Aorta (tissue), 5 donors: ENCODE measurements around the gene RASAL3. TPM values are rescaled to one million over a fixed set of nuclear protein-coding genes. Genes with fewer than 3 reads are reported as not detected.

Source experiments
- ATAC-seq: fragments of 200-7000 bp; cut with Tn5 transposase; one replicate; pipeline ENCODE4 v1.9.1; 2022; ENCODE audit warnings: moderate library complexity; ENCODE audit not compliant: low FRiP score
- DNase-seq, 2 donors: peaks; one replicate each; pipeline ENCODE4 v3.0.0-alpha.2; 2020
- H3K27ac ChIP-seq, 2 donors: one replicate each; pipeline ENCODE4 v1.5.1; 2013; ENCODE audit warnings: low read length in 2 of 2, mild to moderate bottlenecking in 2 of 2, moderate library complexity in 2 of 2, control low read depth in 1 of 2, inconsistent platforms in 1 of 2, low read depth in 1 of 2
- H3K27me3 ChIP-seq, 2 donors: one replicate each; pipeline ENCODE4 v1.6.1; 2013; ENCODE audit warnings: control low read depth in 1 of 2, low read length in 1 of 2, mild to moderate bottlenecking in 1 of 2, moderate library complexity in 1 of 2; ENCODE audit not compliant: insufficient read depth in 2 of 2, control insufficient read depth in 1 of 2
- H3K36me3 ChIP-seq, 2 donors: one replicate each; pipeline ENCODE4 v1.6.1; 2013; ENCODE audit warnings: control low read depth in 1 of 2, low read length in 1 of 2, mild to moderate bottlenecking in 1 of 2; ENCODE audit not compliant: insufficient read depth in 2 of 2, control insufficient read depth in 1 of 2
- H3K4me1 ChIP-seq, 2 donors: one replicate each; pipeline ENCODE4 v1.6.1; 2013; ENCODE audit warnings: low read length in 2 of 2, control low read depth in 1 of 2, mild to moderate bottlenecking in 1 of 2, moderate library complexity in 1 of 2; ENCODE audit not compliant: insufficient read depth in 2 of 2, control insufficient read depth in 1 of 2
- H3K4me3 ChIP-seq, 2 donors: one replicate each; pipeline ENCODE4 v1.5.1; 2013; ENCODE audit warnings: low read length in 2 of 2, control low read depth in 1 of 2, mild to moderate bottlenecking in 1 of 2
- H3K9me3 ChIP-seq: one replicate; pipeline ENCODE4 v1.6.1; 2013; ENCODE audit warnings: mild to moderate bottlenecking, low read length; ENCODE audit not compliant: control insufficient read depth
- WGBS, 2 donors: extraction: QIAGEN DNeasy Blood & Tissue Kit; methylation state at CpG; one replicate each; pipeline ENCODE4 v1.1.7; 2013; 5-methylcytosine and 5-hydroxymethylcytosine counted together
- intact Hi-C, 2 donors: fragments of 100-400 bp; cut with DNase I; formaldehyde crosslinking; loops; one replicate each; pipeline versions ENCODE4 v1.14.2 to v1.15.0; 2022
- polyA plus RNA-seq, 2 donors: library from polyadenylated mRNA; stranded (reverse); fragments of 200-250 nt; gene quantifications; one replicate each; pipeline ENCODE4 v1.2.3, GENCODE V29; 2013
- total RNA-seq, 2 donors: library from RNA; stranded (reverse); fragmentation: NEBNext Ultra II Directional; extraction: Animal tissue kit (Norgen Biotek cat#: 25700); gene quantifications; one replicate each; pipeline ENCODE4 v1.2.1, GENCODE V29; 2021
- donor health status: healthy with polysubstance abuse.
- donor health status: Bipolar disorder and iron deficiency.
- donor health status: DM: no; HTN: no; CAD: no.
- donor health status: DM: no; HTN: no; CAD: no.
- donor health status: DM: yes; HTN: yes; CAD: no.

The RASAL3 gene
- total and polyA plus RNA-seq, 4 donors = 0.90 to 10.9 (median 4.8) TPM

GRCh38 chr19:15441317-15441716 is 23.0 kb downstream of the RASAL3 start:
- no peak overlapping the region for H3K27ac ChIP-seq
- ATAC-seq (no peak), DNase-seq (no peak)
- H3K4me1 ChIP-seq = peaks cover 0 to 1% of the 10 kb centered on the region in 2 donors
- WGBS, 2 donors = 97 to 100% methylated on average over 3 of the region's 3 CpGs
- H3K9me3 ChIP-seq = no peaks in the 10 kb centered on the region
- no peaks in the 10 kb centered on the region for H3K27me3 ChIP-seq
- H3K4me3 ChIP-seq = no peak overlapping the region
- intact Hi-C loops = loop anchor here in 1 of 2 donors (5.0 kb wide), 1 partner anchor 846 kb away; no protein-coding TSS in a partner anchor
- H3K36me3 ChIP-seq = no peaks in the 10 kb centered on the region

- Histone ChIP-seq H3K27ac (no peak overlapping the region), H3K4me1 (no peaks in the 10 kb centered on the region), H3K4me3 (no peak overlapping the region), H3K9me3 (no peaks in the 10 kb centered on the region), H3K36me3 (no peaks in the 10 kb centered on the region), H3K27me3 (no peaks in the 10 kb centered on the region)
- DNase-seq (peak in 1 of 2 donors; percentile 46), ATAC-seq (no peak)
- WGBS, 2 donors = 72 to 74% methylated on average over 38 of the region's 38 CpGs
- intact Hi-C loops = loop anchor here in 1 of 2 donors (5.0 kb wide), 2 partner anchors 263 to 847 kb away; no protein-coding TSS in a partner anchor
Observed at GRCh38 chr19:15439821-15440641, 24.3 kb downstream of the RASAL3 start.

GRCh38 chr19:15439078-15439799 is 25.1 kb downstream of the RASAL3 start:
- Histone ChIP-seq H3K4me1 (no peaks in the 10 kb centered on the region), H3K4me3 (no peak overlapping the region), H3K9me3 (no peaks in the 10 kb centered on the region), H3K27me3 (no peaks in the 10 kb centered on the region), H3K27ac (no peak overlapping the region), H3K36me3 (no peaks in the 10 kb centered on the region)
- no peak for ATAC-seq
- intact Hi-C loops = loop anchor here in 1 of 2 donors (5.0 kb wide), 1 partner anchor 262 kb away; no protein-coding TSS in a partner anchor
- 26 to 28% methylated on average over 25 of the region's 25 CpGs for WGBS, 2 donors
- no peak for DNase-seq

DNA sequence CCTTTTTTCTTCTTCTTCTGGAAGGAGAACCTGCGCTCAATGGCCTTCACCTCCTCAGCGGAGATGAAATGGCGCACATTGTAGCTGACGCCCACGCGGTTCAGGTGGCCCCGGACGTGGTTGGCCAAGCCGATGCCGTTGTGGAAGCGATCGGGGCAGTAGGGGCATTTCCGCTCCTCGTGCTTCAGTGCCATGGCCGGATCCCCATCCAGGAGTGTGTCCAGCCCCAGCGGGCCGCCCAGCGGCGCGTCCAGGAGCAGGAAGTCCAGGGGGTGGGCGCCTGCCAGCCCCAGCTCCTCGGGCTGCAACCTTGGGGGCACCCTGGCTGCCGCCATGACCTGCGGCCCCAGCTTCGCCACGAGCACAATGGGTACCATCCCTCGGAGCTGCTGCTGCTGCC is 25.8 kb downstream of the RASAL3 start:
- intact Hi-C loops = loop anchor here in 1 of 2 donors (5.0 kb wide), 1 partner anchor 261 kb away; no protein-coding TSS in a partner anchor
- 84 to 90% methylated on average over 26 to 27 of the region's 27 CpGs for WGBS, 2 donors
- Histone ChIP-seq H3K36me3 (no peaks in the 10 kb centered on the region), H3K4me1 (no peaks in the 10 kb centered on the region), H3K27ac (peak overlapping the region in 1 of 2 donors; percentile 59), H3K9me3 (no peaks in the 10 kb centered on the region), H3K4me3 (no peak overlapping the region), H3K27me3 (no peaks in the 10 kb centered on the region)
- ATAC-seq = no peak
- DNase-seq = no peak

DNA sequence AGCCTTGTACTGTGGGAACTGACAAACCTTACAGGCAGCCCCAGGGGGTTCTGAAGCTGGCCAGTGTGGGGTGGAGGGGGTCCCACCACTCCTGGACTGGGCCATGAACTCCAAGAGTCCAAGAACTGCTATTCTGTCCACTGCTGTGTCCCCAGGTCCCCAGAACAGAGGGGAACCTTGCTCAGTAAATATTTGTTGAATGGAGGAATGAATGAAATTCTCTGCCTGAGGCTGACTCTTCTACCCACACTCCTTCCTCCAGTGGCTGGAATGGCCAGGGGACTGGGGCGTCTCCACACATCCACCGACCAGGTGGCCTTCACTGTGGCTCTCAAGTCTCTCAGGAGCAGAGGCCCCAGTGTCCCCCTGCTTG is 26.2 kb downstream of the RASAL3 start:
- no peaks in the 10 kb centered on the region for H3K9me3 ChIP-seq
- H3K27me3 ChIP-seq = no peaks in the 10 kb centered on the region
- H3K4me3 ChIP-seq = no peak overlapping the region
- no peaks in the 10 kb centered on the region for H3K4me1 ChIP-seq
- intact Hi-C loops = loop anchor here in 1 of 2 donors (5.0 kb wide), 1 partner anchor 261 kb away; no protein-coding TSS in a partner anchor
- H3K27ac ChIP-seq = peak overlapping the region in 1 of 2 donors; percentile 59
- DNase-seq = no peak
- 28 to 47% methylated on average over 2 of the region's 2 CpGs for WGBS, 2 donors
- no peak for ATAC-seq
- H3K36me3 ChIP-seq = no peaks in the 10 kb centered on the region

DNA sequence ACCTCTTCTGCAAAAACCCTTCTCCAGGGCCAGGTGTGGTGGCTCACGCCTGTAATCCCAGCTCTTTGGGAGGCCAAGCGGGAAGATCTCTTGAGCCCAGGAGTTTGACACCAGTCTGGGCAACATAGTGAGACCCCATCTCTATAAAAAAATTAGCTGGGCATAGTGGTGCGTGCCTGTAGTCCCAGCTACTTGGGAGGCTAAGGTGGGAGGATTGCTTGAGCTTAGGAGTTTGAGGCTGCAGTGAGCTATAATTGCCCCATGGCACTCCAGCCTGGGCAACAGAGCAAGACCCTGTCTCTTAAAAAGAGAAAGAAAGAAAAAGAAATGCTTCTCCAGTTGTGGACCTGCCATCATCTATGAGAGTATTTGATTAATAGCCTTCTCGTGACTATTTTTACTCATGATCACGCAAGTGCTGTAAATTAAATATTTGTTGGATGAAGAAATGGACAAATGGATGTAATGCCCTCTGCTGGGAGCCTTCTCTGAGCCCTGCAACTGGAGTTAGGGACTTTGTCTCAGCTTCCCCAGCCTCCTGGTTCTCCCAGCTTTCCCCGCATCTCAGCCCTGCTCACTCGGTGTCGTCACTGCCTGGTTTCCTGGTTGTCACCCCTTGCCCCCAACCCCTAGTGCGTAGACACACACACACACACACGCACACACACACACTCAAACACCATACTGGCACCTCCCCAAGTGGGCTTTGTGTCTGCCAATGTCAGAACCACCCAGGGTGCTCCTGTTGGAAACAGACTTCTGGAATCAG is 26.8 kb downstream of the RASAL3 start:
- H3K36me3 ChIP-seq = no peaks in the 10 kb centered on the region
- 29 to 32% methylated on average over 10 of the region's 10 CpGs for WGBS, 2 donors
- H3K4me1 ChIP-seq = no peaks in the 10 kb centered on the region
- ATAC-seq = peak; percentile 24
- H3K4me3 ChIP-seq = no peak overlapping the region
- H3K27me3 ChIP-seq = no peaks in the 10 kb centered on the region
- intact Hi-C loops = loop anchor here in 1 of 2 donors (5.0 kb wide), 1 partner anchor 260 kb away; no protein-coding TSS in a partner anchor
- H3K9me3 ChIP-seq = no peaks in the 10 kb centered on the region
- H3K27ac ChIP-seq = peak overlapping the region in 1 of 2 donors; percentile 59
- peak in 1 of 2 donors; percentile 61 for DNase-seq

DNA sequence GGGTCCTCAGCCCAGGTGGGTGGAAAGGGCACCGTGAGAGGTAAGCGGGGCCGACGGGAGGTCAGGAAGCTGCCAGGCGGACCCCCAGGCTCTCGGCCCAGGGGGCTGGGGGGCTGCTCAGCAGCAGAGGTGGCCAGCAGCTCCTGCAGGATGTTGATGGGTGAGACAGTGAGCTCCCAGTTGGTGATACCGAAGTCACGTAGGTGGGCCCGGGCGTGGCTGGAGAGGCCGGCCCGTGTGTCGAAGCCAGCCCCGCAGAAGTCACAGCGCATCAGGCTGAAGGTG is 27.6 kb downstream of the RASAL3 start:
- H3K27ac ChIP-seq = peak overlapping the region in 1 of 2 donors; percentile 34
- H3K4me3 ChIP-seq = no peak overlapping the region
- intact Hi-C loops = loop anchor here in 1 of 2 donors (5.0 kb wide), 1 partner anchor 259 kb away; no protein-coding TSS in a partner anchor
- 82 to 86% methylated on average over 15 of the region's 15 CpGs for WGBS, 2 donors
- no peaks in the 10 kb centered on the region for H3K36me3 ChIP-seq
- DNase-seq (no peak), ATAC-seq (no peak)
- no peaks in the 10 kb centered on the region for H3K27me3 ChIP-seq
- H3K9me3 ChIP-seq = no peaks in the 10 kb centered on the region
- H3K4me1 ChIP-seq = no peaks in the 10 kb centered on the region
